AG04449 (cell line): ENCODE data around the gene EFNA5.

Source experiments
- CTCF ChIA-PET: fragments of 350-600 bp; formaldehyde crosslinking; extraction: SDS; loops from one replicate; lab custom pipeline; 2021; ENCODE audit warnings: antibody characterized with exemption; lab: Yijun Ruan, JAX
- POLR2A ChIA-PET: fragments of 400-600, 350-600 bp; formaldehyde crosslinking; extraction: SDS; loops from one replicate; lab custom pipeline; 2020; ENCODE audit warnings: antibody characterized with exemption, inconsistent platforms; lab: Yijun Ruan, JAX
- DNase-seq: peaks from one replicate; pipeline ENCODE4 v3.0.0-alpha.2; 2010; ENCODE audit warnings: low read depth, low spot score
- H3K4me3 ChIP-seq: 2 replicates; pipeline ENCODE4 v1.5.1; 2011; ENCODE audit warnings: low read depth, mild to moderate bottlenecking, control low read depth, low read length
- CTCF ChIP-seq: IDR thresholded peaks from one replicate; pipeline ENCODE4 v1.5.1; 2011; ENCODE audit warnings: mild to moderate bottlenecking, moderate library complexity, low read length, control low read depth, inconsistent platforms; ENCODE audit not compliant: insufficient read depth; ENCODE audit errors: missing control alignments

EFNA5 gene

GRCh38 chr5:107461770-107462169 lies 209.0 kb downstream of the EFNA5 start:
- POLR2A ChIA-PET, result no interaction called here
- H3K4me3 ChIP-seq, result no peak overlapping the region
- CTCF ChIA-PET, result interaction anchor here (1.0 kb wide), 1 partner anchor 109 kb away, joined by 3 read pairs; no protein-coding TSS in a partner anchor
- DNase-seq, result no peak
- TF ChIP-seq CTCF, result no peak

GRCh38 chr5:107460789-107461188 lies 209.9 kb downstream of the EFNA5 start:
- POLR2A ChIA-PET, result no interaction called here
- CTCF ChIA-PET, result no interaction called here

GRCh38 chr5:107459605-107460004 lies 211.1 kb downstream of the EFNA5 start:
- TF ChIP-seq CTCF, result no peak
- DNase-seq, result no peak
- CTCF ChIA-PET, result interaction anchor here (0.6 kb wide), 1 partner anchor 84 kb away, joined by 3 read pairs; no protein-coding TSS in a partner anchor
- POLR2A ChIA-PET, result no interaction called here
- no peak overlapping the region for H3K4me3 ChIP-seq

More at GRCh38 chr5:107460789-107461188, 209.9 kb downstream of the EFNA5 start:
- TF ChIP-seq CTCF, result no peak
- H3K4me3 ChIP-seq, result no peak overlapping the region
- no peak for DNase-seq

- ChIA-PET CTCF (no interaction called here), POLR2A (no interaction called here)
- no peak for TF ChIP-seq CTCF
- no peak overlapping the region for H3K4me3 ChIP-seq
- DNase-seq, result no peak
Observed at GRCh38 chr5:107458322-107458721, 212.4 kb downstream of the EFNA5 start.

GRCh38 chr5:107457881-107458280 lies 212.9 kb downstream of the EFNA5 start:
- no peak for TF ChIP-seq CTCF
- no peak for DNase-seq
- ChIA-PET POLR2A (no interaction called here), CTCF (no interaction called here)
- H3K4me3 ChIP-seq, result no peak overlapping the region

- ChIA-PET CTCF (no interaction called here), POLR2A (no interaction called here)
- DNase-seq, result no peak
- no peak overlapping the region for H3K4me3 ChIP-seq
- no peak for TF ChIP-seq CTCF
Observed at GRCh38 chr5:107457138-107457537, 213.6 kb downstream of the EFNA5 start.
